IMR-90 (cell line): ENCODE data around the gene MORC2.

ENCODE experiments used
- CTCF ChIP-seq: conservative IDR thresholded peaks from 2 replicates; pipeline ENCODE4 v1.5.1; 2012; ENCODE audit warnings: mild to moderate bottlenecking, low read depth, low read length, improper control_type of control experiment
- FOS ChIP-seq: fragments of 150-350 bp; IDR thresholded peaks from 2 replicates; pipeline ENCODE4 v1.6.1; 2016; ENCODE audit warnings: low read depth, low read length
- MAFK ChIP-seq: IDR thresholded peaks from 2 replicates; pipeline ENCODE4 v1.6.1; 2012; ENCODE audit warnings: low read depth, low read length, improper control_type of control experiment
- NFE2L2 ChIP-seq: fragments of 150-350 bp; IDR thresholded peaks from 2 replicates; pipeline ENCODE4 v1.6.1; 2016; ENCODE audit warnings: low read depth, mild to moderate bottlenecking, low read length
- POLR2A ChIP-seq: IDR thresholded peaks from 2 replicates; pipeline ENCODE4 v1.6.1; 2012; ENCODE audit warnings: mild to moderate bottlenecking, low read depth, low read length
- RAD21 ChIP-seq: IDR thresholded peaks from 2 replicates; pipeline ENCODE4 v1.6.1; 2012; ENCODE audit warnings: low read length, improper control_type of control experiment
- RCOR1 ChIP-seq: IDR thresholded peaks from 2 replicates; pipeline ENCODE4 v1.6.1; 2012; ENCODE audit warnings: mild to moderate bottlenecking, low read length, improper control_type of control experiment; ENCODE audit not compliant: insufficient replicate concordance
- RFX5 ChIP-seq: IDR thresholded peaks from 2 replicates; pipeline ENCODE4 v1.8.0; 2012; ENCODE audit warnings: low read depth, mild to moderate bottlenecking, low read length, moderate library complexity
- USF2 ChIP-seq: fragments of 150-350 bp; IDR thresholded peaks from 2 replicates; pipeline ENCODE4 v1.6.1; 2017; ENCODE audit warnings: mild to moderate bottlenecking, antibody characterized with exemption, low read length, low read depth

- no peak for TF ChIP-seq POLR2A
- TF ChIP-seq CTCF: no peak
- no peak for TF ChIP-seq RAD21
- no peak for TF ChIP-seq USF2
- TF ChIP-seq NFE2L2: no peak
- TF ChIP-seq RCOR1: no peak
- TF ChIP-seq FOS: no peak
- TF ChIP-seq RFX5: no peak
- TF ChIP-seq MAFK: no peak
Observed at GRCh38 chr22:30946354-30946753, 22.2 kb downstream of the MORC2 start.
